Dedifferentiated amniotic fluid mesenchymal stem cell (primary cell): ENCODE data around the gene ELL2.
"Not testable (repeated sequence)": the region's sequence is repeated elsewhere in the genome, so short reads cannot be mapped to it uniquely, and the experiment has no call there.

Experiments used
- DNase-seq: peaks from one replicate; pipeline ENCODE4 v3.0.0-alpha.2; 2016; ENCODE audit errors: extremely low spot score

Gene ELL2

GRCh38 chr5:95880081-95880926 is 81.3 kb downstream of the ELL2 start:
- no peak for DNase-seq

GRCh38 chr5:95879661-95880060 is 82.0 kb downstream of the ELL2 start:
- no peak for DNase-seq

- DNase-seq = no peak
Observed at GRCh38 chr5:95878417-95879323, 83.0 kb downstream of the ELL2 start.

- DNase-seq = no peak
Observed at GRCh38 chr5:95876782-95877181, 84.9 kb downstream of the ELL2 start.

GRCh38 chr5:95874246-95874645 is 87.4 kb downstream of the ELL2 start:
- DNase-seq = no peak

- DNase-seq = no peak
Observed at GRCh38 chr5:95873351-95873750, 88.3 kb downstream of the ELL2 start.

- DNase-seq = no peak
Observed at GRCh38 chr5:95872346-95873268, 89.0 kb downstream of the ELL2 start.

- DNase-seq = no peak
Observed at GRCh38 chr5:95871146-95871806, 90.4 kb downstream of the ELL2 start.

- DNase-seq = no peak
Observed at GRCh38 chr5:95870105-95870672, 91.5 kb downstream of the ELL2 start.

GRCh38 chr5:95869173-95869855 is 92.3 kb downstream of the ELL2 start:
- DNase-seq = not testable (repeated sequence)

GRCh38 chr5:95868136-95868535 is 93.5 kb downstream of the ELL2 start:
- DNase-seq = no peak

GRCh38 chr5:95866435-95867040 is 95.1 kb downstream of the ELL2 start:
- DNase-seq = no peak

GRCh38 chr5:95864944-95865504 is 96.6 kb downstream of the ELL2 start:
- DNase-seq = no peak

GRCh38 chr5:95864456-95864855 is 97.2 kb downstream of the ELL2 start:
- DNase-seq = no peak

- DNase-seq = peak; percentile 36
Observed at GRCh38 chr5:95863383-95863757, 98.3 kb downstream of the ELL2 start.

- DNase-seq = no peak
Observed at GRCh38 chr5:95862671-95863382, 98.8 kb downstream of the ELL2 start.

- no peak for DNase-seq
Observed at GRCh38 chr5:95861864-95862561, 99.6 kb downstream of the ELL2 start.

GRCh38 chr5:95861221-95861863 is 100.3 kb downstream of the ELL2 start:
- DNase-seq = peak; percentile 96
